Measurements from ENCODE around the gene AHDC1. TPM values are rescaled to one million over a fixed set of nuclear protein-coding genes. Genes with fewer than 3 reads are reported as not detected.

The AHDC1 gene
- total and polyA plus RNA-seq, 2 of the 13 experiments (the other 11 are each of a cell fraction or from before 2014, with no cell fraction given) = 1.0 to 2.7 TPM

DNA sequence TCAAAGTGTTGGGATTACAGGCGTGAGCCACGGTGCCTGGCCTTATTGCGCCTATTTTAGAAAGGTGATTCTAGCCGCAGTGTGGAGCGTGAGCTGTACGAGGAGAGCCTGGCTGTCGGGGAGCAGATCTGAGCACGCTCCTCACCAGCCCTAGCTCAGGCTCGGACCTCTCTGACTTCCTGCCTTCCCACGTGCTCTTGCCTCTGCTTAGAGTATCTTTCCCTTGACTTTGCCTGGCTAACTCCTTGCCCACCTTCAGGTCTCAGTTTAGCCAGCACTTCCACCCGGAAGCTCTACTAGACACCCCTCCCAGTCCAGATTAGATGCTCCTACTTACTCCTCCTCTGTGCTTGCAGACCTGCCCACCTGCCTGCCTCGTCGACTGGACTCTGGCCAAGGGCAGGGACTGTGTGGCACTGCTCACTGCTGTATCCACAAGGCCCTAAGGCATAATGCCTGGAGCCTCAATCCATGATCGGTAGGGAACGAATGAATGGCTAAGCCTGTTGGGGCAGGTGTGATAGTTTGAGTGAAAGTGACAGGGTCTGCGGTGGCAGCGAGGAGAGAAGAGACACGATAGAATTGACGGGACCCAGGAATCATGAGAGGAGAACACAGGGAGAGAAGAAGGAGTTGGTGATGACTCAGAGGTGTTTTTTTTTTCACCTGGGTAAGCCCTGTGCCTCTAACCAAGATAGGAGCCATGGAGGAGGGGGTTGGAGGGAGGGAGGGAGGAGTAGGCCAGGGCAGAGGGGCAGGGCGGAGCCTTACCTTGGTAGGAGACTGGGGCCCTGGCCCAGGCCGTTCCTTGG, 85.8 kb downstream of the AHDC1 start (continued):
- TF ChIP-seq, protein P1, sequence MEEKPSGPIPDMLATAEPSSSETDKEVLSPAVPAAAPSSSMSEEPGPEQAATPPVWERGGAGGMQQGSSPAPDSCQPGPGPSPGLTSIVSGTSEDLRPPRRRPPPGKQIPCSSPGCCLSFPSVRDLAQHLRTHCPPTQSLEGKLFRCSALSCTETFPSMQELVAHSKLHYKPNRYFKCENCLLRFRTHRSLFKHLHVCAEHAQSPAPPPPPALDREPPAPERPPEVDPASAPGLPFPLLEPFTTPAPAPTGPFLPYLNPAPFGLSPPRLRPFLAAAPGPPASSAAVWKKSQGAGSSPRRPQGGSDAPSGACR (CRISPR knock-in tag; IDR thresholded peaks at IDR 0.05) = 0 out of 2 replicates have a peak, but pooled peaks have one; percentile 37
- TF ChIP-seq, protein P2, sequence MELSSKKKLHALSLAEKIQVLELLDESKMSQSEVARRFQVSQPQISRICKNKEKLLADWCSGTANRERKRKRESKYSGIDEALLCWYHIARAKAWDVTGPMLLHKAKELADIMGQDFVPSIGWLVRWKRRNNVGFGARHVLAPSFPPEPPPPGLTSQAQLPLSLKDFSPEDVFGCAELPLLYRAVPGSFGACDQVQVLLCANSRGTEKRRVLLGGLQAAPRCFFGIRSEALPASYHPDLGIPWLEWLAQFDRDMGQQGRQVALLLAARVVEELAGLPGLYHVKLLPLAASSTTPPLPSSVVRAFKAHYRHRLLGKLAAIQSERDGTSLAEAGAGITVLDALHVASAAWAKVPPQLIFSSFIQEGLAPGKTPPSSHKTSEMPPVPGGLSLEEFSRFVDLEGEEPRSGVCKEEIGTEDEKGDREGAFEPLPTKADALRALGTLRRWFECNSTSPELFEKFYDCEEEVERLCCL (CRISPR knock-in tag; IDR thresholded peaks at IDR 0.05; ENCODE audit: borderline replicate concordance) = no peak
- TF ChIP-seq, protein P3, sequence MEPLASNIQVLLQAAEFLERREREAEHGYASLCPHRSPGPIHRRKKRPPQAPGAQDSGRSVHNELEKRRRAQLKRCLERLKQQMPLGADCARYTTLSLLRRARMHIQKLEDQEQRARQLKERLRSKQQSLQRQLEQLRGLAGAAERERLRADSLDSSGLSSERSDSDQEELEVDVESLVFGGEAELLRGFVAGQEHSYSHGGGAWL (CRISPR knock-in tag; IDR thresholded peaks at IDR 0.05) = 0 out of 2 replicates have a peak, but pooled peaks have one; percentile 22
- no peak for TF ChIP-seq ZBTB7A (CRISPR knock-in tag; IDR thresholded peaks at IDR 0.05)
- no peak for TF ChIP-seq ZSCAN22 (CRISPR knock-in tag; IDR thresholded peaks at IDR 0.05)
- peak; percentile 32; the same call in 1 of the 2 replicates for TF ChIP-seq GATAD2A (CRISPR knock-in tag; IDR thresholded peaks at IDR 0.05)
- TF ChIP-seq AGO2 (optimal IDR thresholded peaks at IDR 0.05; ENCODE audit: low read depth, low read length) = no peak
- no peak for TF ChIP-seq ZNF101 (CRISPR knock-in tag; IDR thresholded peaks at IDR 0.05; ENCODE audit: borderline replicate concordance, low read depth)
- no peak for TF ChIP-seq ZBTB1 (CRISPR knock-in tag; IDR thresholded peaks at IDR 0.05; ENCODE audit: borderline replicate concordance)
- no peak for TF ChIP-seq SP4 (CRISPR knock-in tag; IDR thresholded peaks at IDR 0.05)
- TF ChIP-seq, protein P4, sequence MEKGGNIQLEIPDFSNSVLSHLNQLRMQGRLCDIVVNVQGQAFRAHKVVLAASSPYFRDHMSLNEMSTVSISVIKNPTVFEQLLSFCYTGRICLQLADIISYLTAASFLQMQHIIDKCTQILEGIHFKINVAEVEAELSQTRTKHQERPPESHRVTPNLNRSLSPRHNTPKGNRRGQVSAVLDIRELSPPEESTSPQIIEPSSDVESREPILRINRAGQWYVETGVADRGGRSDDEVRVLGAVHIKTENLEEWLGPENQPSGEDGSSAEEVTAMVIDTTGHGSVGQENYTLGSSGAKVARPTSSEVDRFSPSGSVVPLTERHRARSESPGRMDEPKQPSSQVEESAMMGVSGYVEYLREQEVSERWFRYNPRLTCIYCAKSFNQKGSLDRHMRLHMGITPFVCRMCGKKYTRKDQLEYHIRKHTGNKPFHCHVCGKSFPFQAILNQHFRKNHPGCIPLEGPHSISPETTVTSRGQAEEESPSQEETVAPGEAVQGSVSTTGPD (CRISPR knock-in tag; IDR thresholded peaks at IDR 0.05) = no peak
- no peak for TF ChIP-seq ZNF816 (CRISPR knock-in tag; IDR thresholded peaks at IDR 0.05; ENCODE audit: borderline replicate concordance)
- TF ChIP-seq SALL1 (CRISPR knock-in tag; IDR thresholded peaks at IDR 0.05) = 0 out of 2 replicates have a peak, but pooled peaks have one; percentile 18
- TF ChIP-seq MZF1 (CRISPR knock-in tag; IDR thresholded peaks at IDR 0.05; ENCODE audit: borderline replicate concordance) = no peak
- TF ChIP-seq, protein P5, sequence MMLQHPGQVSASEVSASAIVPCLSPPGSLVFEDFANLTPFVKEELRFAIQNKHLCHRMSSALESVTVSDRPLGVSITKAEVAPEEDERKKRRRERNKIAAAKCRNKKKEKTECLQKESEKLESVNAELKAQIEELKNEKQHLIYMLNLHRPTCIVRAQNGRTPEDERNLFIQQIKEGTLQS (CRISPR knock-in tag; IDR thresholded peaks at IDR 0.05) = 0 out of 2 replicates have a peak, but pooled peaks have one; percentile 28
- TF ChIP-seq, protein P6, sequence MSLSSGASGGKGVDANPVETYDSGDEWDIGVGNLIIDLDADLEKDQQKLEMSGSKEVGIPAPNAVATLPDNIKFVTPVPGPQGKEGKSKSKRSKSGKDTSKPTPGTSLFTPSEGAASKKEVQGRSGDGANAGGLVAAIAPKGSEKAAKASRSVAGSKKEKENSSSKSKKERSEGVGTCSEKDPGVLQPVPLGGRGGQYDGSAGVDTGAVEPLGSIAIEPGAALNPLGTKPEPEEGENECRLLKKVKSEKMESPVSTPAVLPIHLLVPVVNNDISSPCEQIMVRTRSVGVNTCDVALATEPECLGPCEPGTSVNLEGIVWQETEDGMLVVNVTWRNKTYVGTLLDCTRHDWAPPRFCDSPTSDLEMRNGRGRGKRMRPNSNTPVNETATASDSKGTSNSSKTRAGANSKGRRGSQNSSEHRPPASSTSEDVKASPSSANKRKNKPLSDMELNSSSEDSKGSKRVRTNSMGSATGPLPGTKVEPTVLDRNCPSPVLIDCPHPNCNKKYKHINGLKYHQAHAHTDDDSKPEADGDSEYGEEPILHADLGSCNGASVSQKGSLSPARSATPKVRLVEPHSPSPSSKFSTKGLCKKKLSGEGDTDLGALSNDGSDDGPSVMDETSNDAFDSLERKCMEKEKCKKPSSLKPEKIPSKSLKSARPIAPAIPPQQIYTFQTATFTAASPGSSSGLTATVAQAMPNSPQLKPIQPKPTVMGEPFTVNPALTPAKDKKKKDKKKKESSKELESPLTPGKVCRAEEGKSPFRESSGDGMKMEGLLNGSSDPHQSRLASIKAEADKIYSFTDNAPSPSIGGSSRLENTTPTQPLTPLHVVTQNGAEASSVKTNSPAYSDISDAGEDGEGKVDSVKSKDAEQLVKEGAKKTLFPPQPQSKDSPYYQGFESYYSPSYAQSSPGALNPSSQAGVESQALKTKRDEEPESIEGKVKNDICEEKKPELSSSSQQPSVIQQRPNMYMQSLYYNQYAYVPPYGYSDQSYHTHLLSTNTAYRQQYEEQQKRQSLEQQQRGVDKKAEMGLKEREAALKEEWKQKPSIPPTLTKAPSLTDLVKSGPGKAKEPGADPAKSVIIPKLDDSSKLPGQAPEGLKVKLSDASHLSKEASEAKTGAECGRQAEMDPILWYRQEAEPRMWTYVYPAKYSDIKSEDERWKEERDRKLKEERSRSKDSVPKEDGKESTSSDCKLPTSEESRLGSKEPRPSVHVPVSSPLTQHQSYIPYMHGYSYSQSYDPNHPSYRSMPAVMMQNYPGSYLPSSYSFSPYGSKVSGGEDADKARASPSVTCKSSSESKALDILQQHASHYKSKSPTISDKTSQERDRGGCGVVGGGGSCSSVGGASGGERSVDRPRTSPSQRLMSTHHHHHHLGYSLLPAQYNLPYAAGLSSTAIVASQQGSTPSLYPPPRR (CRISPR knock-in tag; IDR thresholded peaks at IDR 0.05; ENCODE audit: borderline replicate concordance) = no peak
- TF ChIP-seq ONECUT2 (CRISPR knock-in tag; IDR thresholded peaks at IDR 0.05) = no peak
- TF ChIP-seq RNF2 (conservative IDR thresholded peaks at IDR 0.05; ENCODE audit: low read depth) = no peak; the same call in 1 of the 2 replicates
- no peak for TF ChIP-seq NCOA2 (CRISPR knock-in tag; IDR thresholded peaks at IDR 0.05)
- no peak for TF ChIP-seq NR3C1 (CRISPR knock-in tag; IDR thresholded peaks at IDR 0.05)

All from HepG2 (cell line).